ENCODE results near the gene PIP4K2C.

PIP4K2C gene

DNA sequence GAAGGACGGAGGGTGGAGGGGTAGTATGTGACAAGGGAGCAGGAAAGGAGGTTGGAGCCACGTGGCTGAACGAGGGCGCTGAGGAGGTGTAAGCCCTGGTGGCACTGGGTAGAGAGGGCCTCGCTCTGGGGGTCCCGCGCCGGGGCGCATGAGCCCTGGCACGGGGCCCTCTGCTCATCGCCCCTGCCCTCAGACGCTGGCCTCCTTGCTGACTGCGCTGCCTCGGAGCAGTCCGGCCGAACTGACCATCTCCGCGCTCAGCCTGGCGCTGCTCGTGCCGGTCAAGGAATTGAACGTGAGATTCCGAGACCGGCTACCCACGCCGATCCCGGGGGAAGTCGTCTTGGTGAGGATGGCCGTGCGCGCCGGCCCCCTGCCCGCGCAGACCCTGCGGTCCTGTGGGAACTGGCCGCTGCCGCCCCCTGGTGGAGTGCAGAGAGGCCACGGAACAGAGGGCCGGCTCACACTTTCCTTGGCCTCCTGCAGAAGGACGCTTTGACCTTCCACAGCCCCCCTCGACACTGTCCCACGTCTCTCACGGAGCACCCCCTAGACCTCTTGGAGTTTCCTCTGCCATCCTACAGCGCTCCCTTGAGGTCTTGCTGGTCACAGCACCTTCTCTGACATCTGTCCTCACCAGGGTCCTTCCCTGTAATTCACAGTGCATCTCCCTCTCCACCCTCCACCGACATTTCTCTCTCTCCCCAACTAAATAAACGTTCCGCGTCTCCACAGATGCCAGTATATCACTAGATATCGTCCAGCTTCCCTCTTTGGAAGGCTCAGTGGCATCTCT, 30.7 kb downstream of the PIP4K2C start:
- TF ChIP-seq, protein P1, sequence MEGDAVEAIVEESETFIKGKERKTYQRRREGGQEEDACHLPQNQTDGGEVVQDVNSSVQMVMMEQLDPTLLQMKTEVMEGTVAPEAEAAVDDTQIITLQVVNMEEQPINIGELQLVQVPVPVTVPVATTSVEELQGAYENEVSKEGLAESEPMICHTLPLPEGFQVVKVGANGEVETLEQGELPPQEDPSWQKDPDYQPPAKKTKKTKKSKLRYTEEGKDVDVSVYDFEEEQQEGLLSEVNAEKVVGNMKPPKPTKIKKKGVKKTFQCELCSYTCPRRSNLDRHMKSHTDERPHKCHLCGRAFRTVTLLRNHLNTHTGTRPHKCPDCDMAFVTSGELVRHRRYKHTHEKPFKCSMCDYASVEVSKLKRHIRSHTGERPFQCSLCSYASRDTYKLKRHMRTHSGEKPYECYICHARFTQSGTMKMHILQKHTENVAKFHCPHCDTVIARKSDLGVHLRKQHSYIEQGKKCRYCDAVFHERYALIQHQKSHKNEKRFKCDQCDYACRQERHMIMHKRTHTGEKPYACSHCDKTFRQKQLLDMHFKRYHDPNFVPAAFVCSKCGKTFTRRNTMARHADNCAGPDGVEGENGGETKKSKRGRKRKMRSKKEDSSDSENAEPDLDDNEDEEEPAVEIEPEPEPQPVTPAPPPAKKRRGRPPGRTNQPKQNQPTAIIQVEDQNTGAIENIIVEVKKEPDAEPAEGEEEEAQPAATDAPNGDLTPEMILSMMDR (IDR thresholded peaks at IDR 0.05; ENCODE audit: control insufficient read depth, insufficient read depth, low read depth, low read length, missing control alignments), result peak; percentile 97
- no peak for DNase-seq (ENCODE audit: low read depth)
- H3K4me3 ChIP-seq (ENCODE audit: control insufficient read depth, low read depth, low read length), result peak overlapping the region; percentile 43

DNA sequence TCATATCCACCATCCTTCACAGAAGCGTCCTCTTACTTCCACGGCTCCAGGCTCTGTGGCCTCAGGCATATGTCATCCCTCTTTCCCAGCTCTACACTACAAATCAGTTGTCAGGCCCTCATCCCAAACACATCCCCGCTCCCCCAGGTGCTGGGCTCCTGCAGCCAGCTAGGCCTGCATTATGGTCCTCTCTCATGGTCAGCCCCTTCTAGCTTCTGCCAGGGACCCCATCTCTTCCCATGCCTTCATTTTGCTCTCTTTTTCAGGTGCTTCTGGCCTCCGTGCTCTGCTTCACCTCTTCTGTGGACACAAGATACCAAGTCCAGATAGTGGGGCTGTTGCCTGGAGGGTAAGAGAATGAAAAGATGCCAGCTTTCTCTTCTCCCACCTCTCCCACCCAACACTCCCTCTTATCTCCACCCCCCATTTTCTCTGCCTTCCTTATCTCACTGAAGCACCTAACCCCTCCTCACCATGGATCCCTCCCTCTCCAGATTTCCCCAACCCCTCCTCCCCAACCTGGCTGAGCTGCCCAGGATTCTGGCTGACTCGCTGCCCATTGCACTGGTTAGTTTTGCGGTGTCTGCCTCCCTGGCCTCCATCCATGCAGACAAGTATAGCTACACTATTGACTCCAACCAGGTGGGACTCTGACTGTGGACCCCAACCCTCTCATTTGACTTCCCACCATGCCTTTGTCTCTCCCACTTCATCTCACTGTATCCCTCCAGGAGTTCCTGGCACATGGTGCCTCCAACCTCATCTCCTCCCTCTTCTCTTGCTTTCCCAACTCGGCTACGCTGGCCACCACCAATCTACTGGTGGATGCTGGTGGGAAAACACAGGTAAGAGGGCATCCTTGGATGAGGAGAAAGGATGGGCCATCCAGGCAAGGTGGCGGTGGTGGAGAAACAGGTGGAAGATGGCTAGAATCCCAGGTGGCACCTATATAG, 31.6 kb downstream of the PIP4K2C start:
- H3K4me3 ChIP-seq (ENCODE audit: control insufficient read depth, low read depth, low read length), result no peak overlapping the region
- TF ChIP-seq, protein P1 (IDR thresholded peaks at IDR 0.05; ENCODE audit: control insufficient read depth, insufficient read depth, low read depth, low read length, missing control alignments), result no peak
- no peak for DNase-seq (ENCODE audit: low read depth)

DNA sequence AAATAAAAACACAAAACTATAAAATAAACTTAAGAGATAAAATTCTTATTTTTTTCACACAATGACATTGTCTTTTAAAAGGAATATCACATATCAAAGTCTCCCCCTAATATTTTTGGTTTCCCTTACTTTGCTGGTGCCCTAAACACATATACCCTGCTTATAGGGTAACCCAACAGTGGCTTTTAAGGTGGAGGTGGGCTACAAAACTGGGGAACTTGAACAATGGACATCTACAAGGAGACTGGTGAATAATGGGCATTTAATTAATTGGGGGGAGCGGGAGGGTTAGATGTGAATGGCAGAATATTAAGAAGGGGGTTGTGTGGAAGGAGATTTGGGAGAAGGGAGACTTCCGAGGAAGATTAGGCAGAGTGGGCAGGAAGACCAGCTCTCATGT, 32.4 kb downstream of the PIP4K2C start:
- TF ChIP-seq, protein P1 (IDR thresholded peaks at IDR 0.05; ENCODE audit: control insufficient read depth, insufficient read depth, low read depth, low read length, missing control alignments), result no peak
- no peak for DNase-seq (ENCODE audit: low read depth)
- H3K4me3 ChIP-seq (ENCODE audit: control insufficient read depth, low read depth, low read length), result no peak overlapping the region

DNA sequence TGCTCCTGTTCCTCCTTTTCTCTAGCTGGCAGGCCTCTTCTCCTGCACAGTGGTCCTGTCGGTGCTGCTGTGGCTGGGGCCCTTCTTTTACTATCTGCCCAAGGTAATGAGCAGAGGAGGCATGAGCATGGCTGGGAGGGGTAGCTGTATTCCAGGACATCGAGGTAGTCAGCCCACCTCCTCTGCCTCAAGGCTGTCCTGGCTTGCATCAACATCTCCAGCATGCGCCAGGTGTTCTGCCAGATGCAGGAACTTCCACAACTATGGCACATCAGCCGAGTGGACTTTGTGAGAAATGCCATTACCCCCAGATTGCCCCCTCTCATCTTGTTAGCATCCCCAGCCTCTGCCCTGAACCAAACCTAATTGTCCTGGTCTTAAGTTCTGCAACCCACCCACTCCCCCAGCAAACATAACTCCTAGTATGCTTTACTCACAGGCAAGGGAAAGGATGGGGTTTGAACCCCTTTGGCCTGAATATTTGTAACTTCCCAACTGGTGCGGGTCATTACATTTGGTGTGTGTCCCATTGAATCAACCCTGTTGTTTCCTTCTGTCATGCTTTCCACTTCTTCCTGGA, 32.9 kb downstream of the PIP4K2C start:
- TF ChIP-seq, protein P1 (IDR thresholded peaks at IDR 0.05; ENCODE audit: control insufficient read depth, insufficient read depth, low read depth, low read length, missing control alignments), result no peak
- no peak overlapping the region for H3K4me3 ChIP-seq (ENCODE audit: control insufficient read depth, low read depth, low read length)

GRCh38 chr12:57624441-57625220, 33.6 kb downstream of the PIP4K2C start:
- DNase-seq (ENCODE audit: low read depth), result no peak
- TF ChIP-seq, protein P1 (IDR thresholded peaks at IDR 0.05; ENCODE audit: control insufficient read depth, insufficient read depth, low read depth, low read length, missing control alignments), result no peak
- H3K4me3 ChIP-seq (ENCODE audit: control insufficient read depth, low read depth, low read length), result no peak overlapping the region

More for the DNA sequence above, 32.9 kb downstream of the PIP4K2C start:
- DNase-seq (ENCODE audit: low read depth), result no peak
